ENCODE measurements around the gene TAF1B. TPM values are rescaled to one million over a fixed set of nuclear protein-coding genes. Genes with fewer than 3 reads are reported as not detected.

The TAF1B gene
- total RNA-seq: 23.5 and 24.7 TPM in 2 replicates

GRCh38 chr2:9843229-9844035 is at the start of gene TAF1B:
Gene TAF1B (plus strand): TSS chr2:9843474. CDS start chr2:9843542, 68 bp downstream.

GRCh38 chr2:9951522-9952285 is 108.4 kb downstream of the TAF1B start, which contains the start of gene GRHL1:
Gene GRHL1 (plus strand): TSS chr2:9951693. CDS start chr2:9951834, 141 bp downstream.

Other genes starting within 250 kb of the TAF1B start
- gene YWHAQ, start 212.5 kb upstream of the TAF1B start, total RNA-seq: 411 and 442 TPM in 2 replicates
- 0.19 and 0.26 TPM in 2 replicates for gene GRHL1, start 108.2 kb downstream of the TAF1B start, total RNA-seq
- 3.4 and 3.5 TPM in 2 replicates for gene KLF11, start 200.1 kb downstream of the TAF1B start, total RNA-seq
- 1.7 and 2.0 TPM in 2 replicates for gene CYS1, start 236.9 kb downstream of the TAF1B start, total RNA-seq

Measured in aortic smooth muscle cell (primary cell).